HL-60/S4 treated with retinoic acid at 250 ng/mL for 4 days and 3 days (cell line): ENCODE data around the gene ADCY1.
"Not testable (repeated sequence)": the region's sequence is repeated elsewhere in the genome, so short reads cannot be mapped to it uniquely, and the experiment has no call there.

Experiments
- in situ Hi-C: fragments of 300-500 bp; cut with MboI; formaldehyde crosslinking; loops from 2 replicates; pipeline ENCODE4 v1.7.0; 2022; ENCODE audit warnings: low sequenced_read_pairs

The ADCY1 gene

GRCh38 chr7:45726883-45727282 is 152.7 kb downstream of the ADCY1 start:
- in situ Hi-C loops = no loop called here

- in situ Hi-C loops = not testable (repeated sequence)
Measured at GRCh38 chr7:45731692-45732443, 157.7 kb downstream of the ADCY1 start.

- in situ Hi-C loops = not testable (repeated sequence)
Measured at GRCh38 chr7:45738920-45739319, 164.8 kb downstream of the ADCY1 start.

- in situ Hi-C loops = not testable (repeated sequence)
Measured at GRCh38 chr7:45740573-45740972, 166.4 kb downstream of the ADCY1 start.

GRCh38 chr7:45748976-45749375 is 174.8 kb downstream of the ADCY1 start:
- in situ Hi-C loops = not testable (repeated sequence)

GRCh38 chr7:45751352-45751751 is 177.2 kb downstream of the ADCY1 start:
- in situ Hi-C loops = not testable (repeated sequence)

- in situ Hi-C loops = not testable (repeated sequence)
Measured at GRCh38 chr7:45756333-45756732, 182.2 kb downstream of the ADCY1 start.

GRCh38 chr7:45756757-45757156 is 182.6 kb downstream of the ADCY1 start:
- in situ Hi-C loops = not testable (repeated sequence)

- in situ Hi-C loops = not testable (repeated sequence)
Measured at GRCh38 chr7:45759464-45759863, 185.3 kb downstream of the ADCY1 start.

- in situ Hi-C loops = not testable (repeated sequence)
Measured at GRCh38 chr7:45761545-45762205, 187.5 kb downstream of the ADCY1 start.

- in situ Hi-C loops = not testable (repeated sequence)
Measured at GRCh38 chr7:45762225-45762994, 188.2 kb downstream of the ADCY1 start.

GRCh38 chr7:45768516-45769394 is 194.6 kb downstream of the ADCY1 start:
- in situ Hi-C loops = not testable (repeated sequence)

- in situ Hi-C loops = not testable (repeated sequence)
Measured at GRCh38 chr7:45769626-45770025, 195.5 kb downstream of the ADCY1 start.
